Gastroesophageal sphincter (tissue), 4 donors: ENCODE results near the gene MYO9A. TPM values are rescaled to one million over a fixed set of nuclear protein-coding genes. Genes with fewer than 3 reads are reported as not detected.

Experiments
- ATAC-seq: fragments of 150-250 bp; one replicate; pipeline ENCODE4 v1.9.1; 2016; ENCODE audit warnings: mild to moderate bottlenecking, moderate library complexity
- H3K27ac ChIP-seq, 4 donors: fragments of 200-600 bp; sonication (generic) in 3 of 4; 1 replicate in 3 of 4; 2 replicates in 1 of 4; pipeline ENCODE4 v1.5.1; 2016 to 2019
- H3K27me3 ChIP-seq: fragments of 200-600 bp; sonication (generic); one replicate; pipeline ENCODE4 v1.5.1; 2019
- H3K36me3 ChIP-seq, 2 donors: fragments of 200-600 bp; sonication (generic); one replicate each; pipeline ENCODE4 v1.5.1; 2019; ENCODE audit warnings: control low read depth in 1 of 2
- H3K4me1 ChIP-seq, 3 donors: fragments of 200-600 bp; sonication (generic); 1 replicate in 2 of 3; 2 replicates in 1 of 3; pipeline ENCODE4 v1.5.1; 2016 to 2019; ENCODE audit warnings: control low read depth in 2 of 3
- H3K4me3 ChIP-seq, 2 donors: fragments of 200-600 bp; sonication (generic); one replicate each; pipeline ENCODE4 v1.5.1; 2019; ENCODE audit warnings: mild to moderate bottlenecking in 1 of 2, moderate library complexity in 1 of 2
- H3K9me3 ChIP-seq, 3 donors: fragments of 200-600 bp; sonication (generic); one replicate each; pipeline ENCODE4 v1.5.1; 2017 to 2019; ENCODE audit warnings: control low read depth in 2 of 3
- CTCF ChIP-seq, 4 experiments: fragments of 200-600 bp in 2 of 4; fragments of 450-650 bp in 2 of 4; sonication (generic) in 1 of 4; IDR thresholded peaks; one replicate each; pipeline ENCODE4 v1.5.1; 2017 to 2019; ENCODE audit warnings: antibody characterized with exemption in 4 of 4, mild to moderate bottlenecking in 2 of 4, moderate library complexity in 2 of 4
- EP300 ChIP-seq: sonication (generic); formaldehyde crosslinking; IDR thresholded peaks from one replicate; pipeline ENCODE4 v1.6.1; 2017; ENCODE audit warnings: antibody characterized with exemption, mild to moderate bottlenecking
- POLR2A ChIP-seq, 2 donors: fragments of 450-650 bp; IDR thresholded peaks; one replicate each; pipeline ENCODE4 v1.6.1; 2017; ENCODE audit warnings: antibody characterized with exemption in 2 of 2, mild to moderate bottlenecking in 2 of 2, moderate library complexity in 1 of 2
- POLR2AphosphoS5 ChIP-seq: sonication (generic); formaldehyde crosslinking; IDR thresholded peaks from one replicate; pipeline ENCODE4 v1.6.1; 2017; ENCODE audit warnings: antibody characterized with exemption
- WGBS, 2 donors: methylation state at CpG; one replicate each; pipeline ENCODE4 v1.1.5; 2018; ENCODE audit warnings: low coverage in 1 of 2; 5-methylcytosine and 5-hydroxymethylcytosine counted together
- total RNA-seq, 4 donors: library from RNA; depleted of rRNA; stranded (reverse); fragments of >200 nt; gene quantifications; one replicate each; pipeline ENCODE4 v1.1.0, GENCODE V29; 2016

MYO9A gene
- total RNA-seq, 4 donors from 2014 or later = 74.5 to 118 (median 108) TPM

DNA sequence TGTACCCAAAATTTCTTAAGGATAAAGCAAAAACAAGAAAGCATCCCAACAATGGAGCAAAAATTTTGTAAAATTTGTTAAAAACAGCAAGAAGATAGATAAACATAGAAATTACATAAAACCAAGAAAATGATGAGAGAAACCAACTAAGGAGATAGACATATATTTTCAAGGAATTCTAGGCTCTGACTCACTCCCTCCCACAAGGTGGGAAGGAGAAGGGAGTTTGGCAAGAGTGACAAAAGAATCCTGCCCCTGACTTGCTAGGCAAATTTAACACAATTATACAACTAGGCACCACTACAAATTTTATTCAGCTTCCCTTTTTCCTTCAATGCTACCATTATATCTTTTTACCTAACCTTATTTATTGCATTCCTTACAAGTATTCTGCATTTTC, 70.9 kb downstream of the MYO9A start:
- no peaks in the 10 kb centered on the region for H3K27me3 ChIP-seq
- no peaks in the 10 kb centered on the region for H3K9me3 ChIP-seq
- H3K36me3 ChIP-seq = peaks cover 0 to 16% of the 10 kb centered on the region in 2 donors
- no peak overlapping the region for H3K27ac ChIP-seq
- no peak overlapping the region for H3K4me3 ChIP-seq
- ATAC-seq = no peak
- H3K4me1 ChIP-seq = peaks cover 0 to 61% (median 0%) of the 10 kb centered on the region in 3 donors
- TF ChIP-seq EP300 (no peak), CTCF (IDR thresholded peaks at IDR 0.05) (no peak), POLR2A (IDR thresholded peaks at IDR 0.05) (no peak), POLR2AphosphoS5 (no peak)

GRCh38 chr15:72044956-72045355, 73.0 kb downstream of the MYO9A start:
- WGBS, 2 donors = 49 to 86% methylated on average over 3 of the region's 3 CpGs
- TF ChIP-seq CTCF (IDR thresholded peaks at IDR 0.05) (no peak), POLR2A (IDR thresholded peaks at IDR 0.05) (no peak), EP300 (no peak), POLR2AphosphoS5 (no peak)
- Histone ChIP-seq H3K9me3 (no peaks in the 10 kb centered on the region), H3K27ac (no peak overlapping the region), H3K4me1 (peaks cover 0 to 51% (median 0%) of the 10 kb centered on the region in 3 donors), H3K27me3 (no peaks in the 10 kb centered on the region), H3K4me3 (no peak overlapping the region), H3K36me3 (peaks cover 0 to 16% of the 10 kb centered on the region in 2 donors)
- ATAC-seq = no peak

- 76 to 91% methylated on average over 3 to 7 of the region's 7 CpGs for WGBS, 2 donors
- Histone ChIP-seq H3K9me3 (no peaks in the 10 kb centered on the region), H3K27me3 (no peaks in the 10 kb centered on the region), H3K4me3 (no peak overlapping the region), H3K4me1 (peaks cover 0 to 30% (median 0%) of the 10 kb centered on the region in 3 donors), H3K27ac (no peak overlapping the region), H3K36me3 (peaks cover 0 to 16% of the 10 kb centered on the region in 2 donors)
- TF ChIP-seq POLR2AphosphoS5 (no peak), CTCF (IDR thresholded peaks at IDR 0.05) (no peak), EP300 (no peak), POLR2A (IDR thresholded peaks at IDR 0.05) (no peak)
- ATAC-seq = no peak
These were observed 75.1 kb downstream of the MYO9A start for GRCh38 chr15:72042865-72043264.

GRCh38 chr15:72042054-72042453, 75.9 kb downstream of the MYO9A start:
- no peak overlapping the region for H3K4me3 ChIP-seq
- no peak overlapping the region for H3K27ac ChIP-seq
- H3K4me1 ChIP-seq = peaks cover 0 to 27% (median 0%) of the 10 kb centered on the region in 3 donors
- 45 to 54% methylated on average over 1 of the region's 1 CpG for WGBS, 2 donors
- peaks cover 0 to 16% of the 10 kb centered on the region in 2 donors for H3K36me3 ChIP-seq
- H3K27me3 ChIP-seq = no peaks in the 10 kb centered on the region
- ATAC-seq = no peak
- no peaks in the 10 kb centered on the region for H3K9me3 ChIP-seq
- TF ChIP-seq CTCF (IDR thresholded peaks at IDR 0.05) (no peak), POLR2A (IDR thresholded peaks at IDR 0.05) (no peak), EP300 (no peak), POLR2AphosphoS5 (no peak)

DNA sequence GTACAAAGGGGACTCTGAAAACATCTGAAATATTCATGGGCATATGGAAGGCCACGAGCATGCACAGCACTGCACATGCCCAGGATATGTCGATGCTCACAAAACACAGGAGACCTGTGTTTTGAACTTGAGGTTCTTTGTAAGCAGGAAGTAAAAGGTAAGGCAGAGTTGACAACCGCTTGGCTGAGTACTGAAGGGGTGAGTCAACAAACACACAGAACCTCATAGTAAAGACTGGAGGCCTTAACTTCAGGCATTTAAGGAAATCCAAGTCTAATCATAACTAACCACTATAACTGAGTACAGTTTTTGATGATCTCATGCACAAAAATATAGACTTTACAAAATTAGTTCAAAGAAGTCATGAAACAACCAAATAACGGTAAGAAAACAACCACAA, 80.6 kb downstream of the MYO9A start:
- no peak overlapping the region for H3K4me3 ChIP-seq
- 90 to 100% methylated on average over 3 to 4 of the region's 4 CpGs for WGBS, 2 donors
- H3K27ac ChIP-seq = no peak overlapping the region
- H3K4me1 ChIP-seq = peaks cover 11 to 46% (median 13%) of the 10 kb centered on the region in 3 donors
- H3K9me3 ChIP-seq = no peaks in the 10 kb centered on the region
- ATAC-seq = no peak
- no peaks in the 10 kb centered on the region for H3K36me3 ChIP-seq
- TF ChIP-seq EP300 = no peak
- H3K27me3 ChIP-seq = no peaks in the 10 kb centered on the region
